Stimulated activated naive B cell treated with anti-CD40 and anti-IgM and Interleukin-4, amounts not matched to agents 10 μg/mL and 1 μg/mL and 100 μg/mL, for 72 hours (primary cell): Measurements from ENCODE around the gene ATXN10.
"Not testable (repeated sequence)": the region's sequence is repeated elsewhere in the genome, so short reads cannot be mapped to it uniquely, and the experiment has no call there.

Experiments
- ATAC-seq, 2 donors: fragments of 150-1000 bp; cut with Tn5 transposase; replicated peaks; 2 replicates each; pipeline ENCODE4 v1.10.0; 2021; ENCODE audit warnings: moderate library complexity in 1 of 2
- DNase-seq: peaks from one replicate; pipeline ENCODE4 v3.0.0; 2021
- H3K27ac Mint-ChIP-seq: one replicate; pipeline ENCODE4 v1.8.0; 2022; ENCODE audit warnings: mild to moderate bottlenecking, mixed read lengths
- H3K27me3 Mint-ChIP-seq, 2 donors: one replicate each; pipeline ENCODE4 v1.8.0; 2022; ENCODE audit warnings: mixed read lengths in 2 of 2
- H3K36me3 Mint-ChIP-seq, 2 donors: one replicate each; pipeline ENCODE4 v1.8.0; 2022; ENCODE audit warnings: mixed read lengths in 2 of 2, mild to moderate bottlenecking in 1 of 2
- H3K4me1 Mint-ChIP-seq, 2 donors: one replicate each; pipeline ENCODE4 v1.8.0; 2022; ENCODE audit warnings: mixed read lengths in 2 of 2, mild to moderate bottlenecking in 1 of 2
- H3K4me3 Mint-ChIP-seq, 2 donors: one replicate each; pipeline ENCODE4 v1.8.0; 2022; ENCODE audit warnings: mild to moderate bottlenecking in 2 of 2, mixed read lengths in 2 of 2, moderate library complexity in 1 of 2
- H3K9me3 Mint-ChIP-seq, 2 donors: one replicate each; pipeline ENCODE4 v1.8.0; 2022; ENCODE audit warnings: mixed read lengths in 2 of 2, mild to moderate bottlenecking in 1 of 2

The ATXN10 gene

DNA sequence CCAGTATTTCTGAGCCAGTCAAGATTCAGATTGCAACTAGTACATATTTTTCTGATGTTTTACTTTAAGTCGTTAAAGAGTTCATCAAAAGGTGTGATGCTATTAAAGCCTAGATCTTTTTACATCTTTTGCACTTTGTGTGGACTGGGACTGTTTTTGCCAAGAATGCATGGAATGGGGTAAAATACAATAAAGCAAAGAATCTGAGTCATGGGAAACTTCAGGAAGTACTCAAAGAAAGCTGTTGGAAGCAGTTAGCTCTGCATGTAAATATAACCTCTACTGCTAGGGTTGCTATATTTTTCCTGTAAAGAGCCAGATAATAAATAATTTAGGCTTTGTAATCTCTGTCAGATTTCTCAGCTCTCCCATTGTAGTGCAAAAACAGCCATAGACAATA, 20.9 kb downstream of the ATXN10 start:
- ATAC-seq: no peak
- no peak for DNase-seq
- H3K27ac Mint-ChIP-seq: no peak overlapping the region
- no peaks in the 10 kb centered on the region for H3K27me3 Mint-ChIP-seq
- H3K36me3 Mint-ChIP-seq: peaks cover 26 to 36% of the 10 kb centered on the region in 2 donors
- H3K4me1 Mint-ChIP-seq: peaks cover 9 to 23% of the 10 kb centered on the region in 2 donors
- no peak overlapping the region for H3K4me3 Mint-ChIP-seq
- no peaks in the 10 kb centered on the region for H3K9me3 Mint-ChIP-seq

DNA sequence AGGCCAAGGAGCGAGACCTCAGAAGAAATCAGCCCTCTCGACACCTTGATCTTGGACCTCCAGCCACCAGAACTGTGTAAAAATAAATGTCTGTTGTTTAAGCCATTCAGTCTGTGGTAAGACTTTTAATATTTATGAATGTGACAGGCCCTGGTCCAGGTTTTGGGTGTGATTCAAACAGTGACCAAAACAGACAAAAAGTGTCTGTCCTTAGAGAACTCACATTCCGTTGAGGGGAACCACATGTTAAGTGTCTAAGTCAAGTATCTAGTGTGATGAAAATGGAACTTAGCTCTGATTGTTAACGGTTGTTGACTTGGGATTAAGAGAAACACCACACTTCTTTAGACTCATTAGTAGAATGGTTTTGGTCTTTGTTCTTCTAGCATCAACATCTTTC, 22.2 kb downstream of the ATXN10 start:
- Mint-ChIP-seq H3K9me3 (no peaks in the 10 kb centered on the region), H3K27ac (no peak overlapping the region), H3K4me1 (peaks cover 8 to 19% of the 10 kb centered on the region in 2 donors), H3K36me3 (peaks cover 36 to 46% of the 10 kb centered on the region in 2 donors), H3K4me3 (no peak overlapping the region), H3K27me3 (no peaks in the 10 kb centered on the region)
- ATAC-seq (no peak), DNase-seq (no peak)

DNA sequence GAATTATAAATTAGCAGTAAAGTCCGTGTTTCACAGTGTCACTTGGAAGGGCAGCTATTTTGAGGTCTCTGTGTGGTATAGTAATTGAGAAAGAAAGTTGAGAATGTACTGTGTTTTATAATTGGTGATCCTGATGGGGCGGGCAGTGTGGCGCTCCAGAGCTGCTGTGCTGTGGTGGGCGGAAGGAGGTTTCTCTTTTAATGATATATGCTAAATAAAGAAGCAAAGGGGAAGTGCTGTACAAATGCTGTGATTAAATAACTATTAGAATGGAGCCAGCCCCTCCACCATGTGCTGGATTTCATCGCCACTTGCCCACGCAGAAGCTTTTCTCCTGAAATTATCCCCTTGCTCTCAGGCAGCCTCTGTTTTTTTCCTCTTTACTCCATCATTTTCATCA, 24.6 kb downstream of the ATXN10 start:
- Mint-ChIP-seq H3K9me3 (no peaks in the 10 kb centered on the region), H3K27me3 (no peaks in the 10 kb centered on the region), H3K36me3 (peaks cover 24 to 42% of the 10 kb centered on the region in 2 donors), H3K4me1 (peaks cover 7 to 10% of the 10 kb centered on the region in 2 donors), H3K27ac (peak overlapping the region; percentile 0), H3K4me3 (peak overlapping the region; percentile 7 to 30)
- ATAC-seq (peak; percentile 81 to 95), DNase-seq (peak; percentile 5)

DNA sequence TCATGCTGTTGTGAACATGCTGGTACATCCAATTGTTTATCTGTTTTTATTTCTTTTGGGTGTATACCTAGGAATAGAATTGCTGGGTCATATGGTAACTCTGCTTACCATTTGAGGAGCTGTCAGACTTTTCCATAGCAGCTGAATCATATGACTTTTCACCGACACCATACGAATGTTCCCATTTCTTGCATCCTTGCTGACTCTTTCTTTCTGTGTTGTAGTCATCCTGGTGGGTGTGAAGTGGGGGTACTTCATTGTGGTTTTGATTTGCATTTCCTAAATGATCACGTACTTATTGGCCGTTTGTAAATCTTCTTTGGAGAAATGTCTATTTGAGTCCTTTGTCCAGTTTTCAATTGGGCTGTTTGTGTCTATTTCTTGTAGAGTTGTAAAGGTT, 26.5 kb downstream of the ATXN10 start:
- no peak overlapping the region for H3K4me3 Mint-ChIP-seq
- DNase-seq (no peak), ATAC-seq (no peak)
- peaks cover 31 to 53% of the 10 kb centered on the region in 2 donors for H3K36me3 Mint-ChIP-seq
- H3K27me3 Mint-ChIP-seq: no peaks in the 10 kb centered on the region
- no peak overlapping the region for H3K27ac Mint-ChIP-seq
- H3K4me1 Mint-ChIP-seq: peaks cover 7 to 10% of the 10 kb centered on the region in 2 donors
- H3K9me3 Mint-ChIP-seq: no peaks in the 10 kb centered on the region

DNA sequence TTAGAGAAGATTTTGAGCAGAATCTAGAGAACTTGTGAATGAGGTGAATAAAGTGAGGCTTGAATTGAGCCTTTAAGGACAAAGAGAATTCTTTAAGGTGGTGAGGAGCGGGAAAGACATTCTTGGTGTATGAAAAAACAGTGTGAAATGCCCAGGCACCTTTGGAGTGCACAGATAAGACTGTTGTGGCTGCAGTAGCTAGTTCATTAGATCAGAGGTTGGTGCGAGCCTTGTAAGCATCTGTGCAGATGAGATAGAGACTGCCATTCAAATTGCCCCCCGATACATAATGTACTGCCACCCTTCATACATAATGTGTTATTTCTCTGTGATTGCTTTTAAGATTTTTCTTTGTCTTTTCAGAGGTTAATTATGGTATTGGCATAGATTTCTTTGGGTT, 31.3 kb downstream of the ATXN10 start:
- H3K9me3 Mint-ChIP-seq: no peaks in the 10 kb centered on the region
- no peaks in the 10 kb centered on the region for H3K27me3 Mint-ChIP-seq
- DNase-seq (no peak), ATAC-seq (no peak)
- peaks cover 43 to 66% of the 10 kb centered on the region in 2 donors for H3K36me3 Mint-ChIP-seq
- H3K27ac Mint-ChIP-seq: no peak overlapping the region
- no peak overlapping the region for H3K4me3 Mint-ChIP-seq
- H3K4me1 Mint-ChIP-seq: peaks cover 4 to 8% of the 10 kb centered on the region in 2 donors

DNA sequence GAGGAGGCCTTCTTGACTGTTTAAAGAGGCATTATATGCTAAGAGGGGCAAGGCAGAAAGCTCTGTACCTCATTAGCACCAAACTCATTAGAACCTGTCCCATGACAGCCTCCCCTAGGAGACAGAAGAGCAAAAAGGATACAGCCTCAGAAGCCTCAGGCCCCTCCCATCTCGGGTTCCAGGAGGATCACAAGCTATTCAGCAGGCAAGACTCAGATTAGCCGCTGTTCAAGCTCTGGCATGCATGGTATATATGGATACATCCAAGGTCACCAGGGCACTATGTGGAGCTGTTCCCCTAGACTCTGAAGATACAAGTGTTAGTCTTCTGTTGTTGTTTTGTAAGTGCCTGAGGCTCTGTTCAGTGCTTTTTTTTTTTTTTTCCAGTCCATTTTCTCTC, 32.1 kb downstream of the ATXN10 start:
- H3K27me3 Mint-ChIP-seq: no peaks in the 10 kb centered on the region
- DNase-seq (no peak), ATAC-seq (no peak)
- no peak overlapping the region for H3K27ac Mint-ChIP-seq
- no peaks in the 10 kb centered on the region for H3K9me3 Mint-ChIP-seq
- peaks cover 45 to 63% of the 10 kb centered on the region in 2 donors for H3K36me3 Mint-ChIP-seq
- no peak overlapping the region for H3K4me3 Mint-ChIP-seq
- H3K4me1 Mint-ChIP-seq: peaks cover 4 to 10% of the 10 kb centered on the region in 2 donors

DNA sequence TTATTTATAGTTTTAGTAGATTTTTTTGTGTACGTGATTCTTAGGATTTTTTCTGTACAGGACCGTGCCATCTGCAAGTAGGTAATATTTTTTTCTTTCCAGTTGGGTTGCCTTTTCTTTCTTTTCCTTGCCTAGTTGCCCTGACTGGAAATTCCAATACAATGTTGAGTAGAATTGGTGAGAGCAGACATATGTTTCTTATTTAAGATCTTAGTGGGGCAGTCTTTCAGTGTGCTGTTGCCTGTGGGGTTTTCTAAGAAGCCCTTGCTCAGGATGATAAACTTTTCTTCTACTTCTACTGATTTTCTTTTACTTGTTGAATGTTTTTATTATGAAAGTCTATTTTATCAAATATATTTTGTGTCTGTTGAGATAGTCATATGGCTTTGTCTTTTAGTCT, 33.0 kb downstream of the ATXN10 start:
- no peaks in the 10 kb centered on the region for H3K9me3 Mint-ChIP-seq
- H3K4me3 Mint-ChIP-seq: no peak overlapping the region
- no peaks in the 10 kb centered on the region for H3K27me3 Mint-ChIP-seq
- no peak overlapping the region for H3K27ac Mint-ChIP-seq
- peaks cover 7 to 18% of the 10 kb centered on the region in 2 donors for H3K4me1 Mint-ChIP-seq
- peaks cover 52 to 72% of the 10 kb centered on the region in 2 donors for H3K36me3 Mint-ChIP-seq
- no peak for DNase-seq
- no peak for ATAC-seq

DNA sequence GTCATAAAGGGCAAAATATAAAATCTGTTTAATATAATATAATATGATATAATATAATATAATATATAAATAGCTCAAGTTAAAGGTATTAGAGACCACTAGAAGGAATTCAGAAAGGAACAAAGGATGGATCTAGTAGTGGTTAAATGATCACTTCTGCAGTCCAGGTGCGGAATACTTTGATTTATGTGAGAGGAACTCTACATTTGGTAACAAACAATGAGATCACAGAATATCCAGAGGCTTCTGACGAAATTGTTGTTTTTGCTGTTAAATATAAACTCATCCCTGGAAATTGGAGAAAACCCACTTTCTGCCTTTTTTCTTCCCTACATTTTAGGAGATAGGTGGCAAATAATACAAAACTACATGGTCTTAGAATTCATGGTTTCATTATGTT, 36.0 kb downstream of the ATXN10 start:
- Mint-ChIP-seq H3K36me3 (peaks cover 69 to 72% of the 10 kb centered on the region in 2 donors), H3K4me1 (peaks cover 12 to 27% of the 10 kb centered on the region in 2 donors), H3K4me3 (no peak overlapping the region), H3K27ac (no peak overlapping the region), H3K27me3 (no peaks in the 10 kb centered on the region), H3K9me3 (no peaks in the 10 kb centered on the region)
- DNase-seq: no peak
- ATAC-seq: no peak

DNA sequence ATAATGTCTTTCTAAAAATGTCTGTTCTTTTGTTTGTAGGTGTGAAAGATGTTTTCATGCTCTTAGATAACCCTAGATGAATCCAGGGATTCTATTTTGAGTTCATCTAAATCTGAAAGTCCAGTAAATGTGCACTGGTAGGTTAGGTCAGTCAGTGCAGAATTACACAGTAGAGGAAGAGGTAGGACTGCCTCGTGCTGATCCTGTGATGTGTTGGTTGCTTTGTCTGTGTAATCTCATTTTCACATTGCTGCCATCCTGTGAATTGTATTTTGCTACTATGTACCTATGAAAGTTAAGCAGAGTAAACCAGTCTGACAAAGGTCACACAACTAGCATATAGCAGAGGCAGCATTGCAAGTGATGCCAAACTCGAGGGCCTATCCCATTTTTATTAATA, 36.5 kb downstream of the ATXN10 start:
- Mint-ChIP-seq H3K36me3 (peaks cover 66 to 70% of the 10 kb centered on the region in 2 donors), H3K27me3 (no peaks in the 10 kb centered on the region), H3K4me1 (peaks cover 12 to 27% of the 10 kb centered on the region in 2 donors), H3K27ac (no peak overlapping the region), H3K4me3 (no peak overlapping the region), H3K9me3 (no peaks in the 10 kb centered on the region)
- DNase-seq (no peak), ATAC-seq (no peak)

DNA sequence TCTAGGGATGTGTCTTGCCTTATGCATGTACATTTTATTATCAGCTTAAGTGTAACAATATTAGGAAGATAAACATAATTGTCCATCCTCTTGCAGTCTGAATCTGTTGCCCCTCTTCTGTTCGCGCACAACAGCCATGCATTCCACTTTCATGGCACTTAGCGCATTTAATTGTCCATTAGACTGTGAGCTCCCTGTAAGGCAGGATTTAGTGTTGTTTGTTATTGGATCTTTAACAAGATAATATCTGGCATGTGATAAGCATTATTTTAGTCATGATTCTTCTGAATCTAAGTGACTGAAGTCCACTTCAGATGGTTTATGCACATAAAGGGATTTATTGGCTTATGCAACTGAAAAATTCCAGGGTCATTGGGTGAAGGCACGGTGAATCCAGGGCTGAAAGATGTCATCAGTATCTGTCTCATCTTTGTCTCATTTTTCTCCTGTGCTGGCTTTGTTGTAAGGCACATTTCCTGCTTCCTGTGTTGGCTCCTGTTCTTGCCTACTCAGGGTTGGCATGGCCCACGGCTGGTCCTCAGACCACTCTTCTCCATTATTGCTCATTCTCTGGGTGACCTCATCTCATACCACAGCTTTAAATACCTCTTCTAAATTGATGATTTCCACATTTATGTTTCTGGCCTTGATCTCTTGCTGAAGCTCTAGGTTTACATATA, 37.6 kb downstream of the ATXN10 start:
- Mint-ChIP-seq H3K9me3 (no peaks in the 10 kb centered on the region), H3K4me1 (peaks cover 12 to 27% of the 10 kb centered on the region in 2 donors), H3K27me3 (no peaks in the 10 kb centered on the region), H3K36me3 (peaks cover 56 to 63% of the 10 kb centered on the region in 2 donors), H3K27ac (no peak overlapping the region), H3K4me3 (no peak overlapping the region)
- DNase-seq (no peak), ATAC-seq (no peak)

DNA sequence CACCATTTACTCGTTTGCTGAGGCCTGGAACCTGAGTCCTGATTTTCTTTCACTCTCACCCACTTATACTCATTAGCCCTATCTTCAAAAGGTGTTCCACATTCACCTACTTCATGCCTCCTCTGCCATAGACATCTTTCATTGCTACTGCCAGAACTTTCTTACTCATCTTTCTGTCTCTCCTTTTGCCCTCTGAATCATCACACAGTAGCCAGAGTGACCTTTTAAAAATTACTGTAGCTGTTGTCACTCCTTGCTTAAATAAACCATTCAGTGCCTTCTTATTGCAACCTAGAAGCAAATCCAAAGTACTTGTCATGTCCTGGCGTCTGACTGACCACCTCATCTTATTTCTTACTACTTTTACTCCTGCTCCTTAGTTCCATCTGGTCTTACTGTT, 38.2 kb downstream of the ATXN10 start:
- Mint-ChIP-seq H3K4me3 (no peak overlapping the region), H3K27me3 (no peaks in the 10 kb centered on the region), H3K36me3 (peaks cover 53 to 59% of the 10 kb centered on the region in 2 donors), H3K9me3 (no peaks in the 10 kb centered on the region), H3K4me1 (peaks cover 10 to 27% of the 10 kb centered on the region in 2 donors), H3K27ac (no peak overlapping the region)
- no peak for DNase-seq
- ATAC-seq: no peak

DNA sequence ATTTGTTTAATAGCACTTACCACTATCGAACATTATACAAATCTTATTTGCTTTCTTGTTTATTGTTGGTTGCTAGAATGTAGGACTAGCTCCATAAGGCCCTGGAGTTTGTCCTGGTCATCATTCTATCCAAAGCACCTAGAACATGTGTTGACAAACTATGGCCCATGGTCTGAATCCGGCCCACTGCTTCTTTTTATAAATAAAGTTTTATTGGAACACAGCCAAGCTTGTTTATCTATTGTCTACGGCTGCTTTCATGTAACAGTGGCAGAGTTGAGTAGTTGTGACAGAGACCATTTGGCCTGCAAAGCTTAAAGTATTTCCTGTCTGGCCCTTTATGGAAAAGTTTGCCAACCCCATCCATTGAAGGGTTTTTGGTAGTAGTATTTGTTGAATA, 38.8 kb downstream of the ATXN10 start:
- Mint-ChIP-seq H3K27me3 (no peaks in the 10 kb centered on the region), H3K9me3 (no peaks in the 10 kb centered on the region), H3K4me3 (no peak overlapping the region), H3K36me3 (peaks cover 53 to 57% of the 10 kb centered on the region in 2 donors), H3K27ac (no peak overlapping the region), H3K4me1 (peaks cover 10 to 27% of the 10 kb centered on the region in 2 donors)
- DNase-seq (no peak), ATAC-seq (no peak)

DNA sequence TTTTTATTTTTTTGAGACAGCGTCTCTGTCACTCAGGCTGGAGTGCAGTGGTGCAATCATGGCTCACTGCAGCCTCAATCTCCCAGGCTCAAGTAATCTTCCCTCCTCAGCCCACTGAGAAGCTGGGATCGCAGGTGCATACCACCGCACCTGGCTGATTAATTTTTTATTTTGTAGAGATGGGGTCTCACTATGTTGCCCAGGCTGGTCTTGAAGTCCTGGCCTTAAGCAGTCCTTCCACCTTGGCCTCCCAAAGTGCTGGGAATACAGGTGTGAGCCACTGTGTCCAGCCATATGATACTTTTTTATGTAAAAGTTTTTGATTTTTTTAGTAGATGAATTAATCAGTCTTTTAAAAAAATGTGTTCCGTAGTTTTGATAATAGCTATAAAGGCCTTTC, 42.8 kb downstream of the ATXN10 start:
- not testable (repeated sequence) for H3K4me3 Mint-ChIP-seq, DNase-seq, H3K27ac Mint-ChIP-seq, H3K27me3 Mint-ChIP-seq, ATAC-seq, H3K9me3 Mint-ChIP-seq
- Mint-ChIP-seq H3K36me3 (peaks cover 44 to 51% of the 10 kb centered on the region in 2 donors), H3K4me1 (peaks cover 7 to 21% of the 10 kb centered on the region in 2 donors)

DNA sequence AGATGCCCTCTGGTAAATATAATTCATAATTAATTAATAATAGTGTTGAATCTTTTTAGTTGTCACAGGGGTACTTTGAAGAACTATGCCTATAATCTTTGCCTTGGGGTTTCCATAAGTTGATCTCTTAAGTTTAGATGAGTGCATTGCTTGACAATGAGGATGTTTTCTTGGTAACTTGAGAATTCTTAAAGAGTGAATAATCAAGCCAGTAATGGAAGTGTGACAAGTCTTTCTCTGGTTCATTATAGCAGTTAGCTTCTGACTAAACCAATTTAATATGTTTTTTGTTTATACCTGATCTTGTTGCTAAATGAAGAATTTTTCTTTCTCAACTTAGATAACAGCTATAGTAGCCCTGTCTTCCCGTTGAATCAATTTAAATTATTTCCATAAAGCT, 46.2 kb downstream of the ATXN10 start:
- DNase-seq: no peak
- Mint-ChIP-seq H3K36me3 (peaks cover 32 to 49% of the 10 kb centered on the region in 2 donors), H3K27me3 (no peaks in the 10 kb centered on the region), H3K9me3 (no peaks in the 10 kb centered on the region), H3K27ac (no peak overlapping the region), H3K4me1 (peaks cover 0 to 9% of the 10 kb centered on the region in 2 donors), H3K4me3 (no peak overlapping the region)
- ATAC-seq: no peak

DNA sequence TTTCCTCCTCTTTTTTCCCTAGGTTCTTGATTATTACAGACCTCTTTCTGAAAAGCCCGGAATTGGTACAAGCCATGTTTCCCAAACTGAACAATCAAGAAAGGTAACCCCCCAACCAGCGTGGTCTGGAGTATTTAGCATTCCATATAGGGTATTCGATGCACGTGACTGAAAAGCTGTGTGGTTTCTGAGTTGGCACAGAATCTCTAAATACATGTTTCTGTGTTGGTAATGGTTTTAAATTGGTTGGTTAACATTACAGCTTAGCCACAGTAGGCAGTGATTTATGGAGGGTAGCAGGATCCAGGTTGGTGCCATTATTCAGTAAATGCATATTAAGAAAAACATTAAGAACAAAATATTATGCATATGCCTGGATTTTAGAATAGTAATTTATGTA, 46.8 kb downstream of the ATXN10 start:
- Mint-ChIP-seq H3K4me3 (no peak overlapping the region), H3K36me3 (peaks cover 32 to 51% of the 10 kb centered on the region in 2 donors), H3K27ac (no peak overlapping the region), H3K27me3 (no peaks in the 10 kb centered on the region), H3K4me1 (peaks cover 2 to 9% of the 10 kb centered on the region in 2 donors), H3K9me3 (no peaks in the 10 kb centered on the region)
- DNase-seq (no peak), ATAC-seq (no peak)
